HUDEP-2 (cell line): ENCODE measurements around the gene PLEKHG3.

Experiments used
- DNase-seq, 76 experiments: peaks; one replicate each; lab custom pipeline; 2025; ENCODE audit not compliant: unreplicated experiment in 76 of 76; lab: John Stamatoyannopoulos, UW

PLEKHG3 gene

DNA sequence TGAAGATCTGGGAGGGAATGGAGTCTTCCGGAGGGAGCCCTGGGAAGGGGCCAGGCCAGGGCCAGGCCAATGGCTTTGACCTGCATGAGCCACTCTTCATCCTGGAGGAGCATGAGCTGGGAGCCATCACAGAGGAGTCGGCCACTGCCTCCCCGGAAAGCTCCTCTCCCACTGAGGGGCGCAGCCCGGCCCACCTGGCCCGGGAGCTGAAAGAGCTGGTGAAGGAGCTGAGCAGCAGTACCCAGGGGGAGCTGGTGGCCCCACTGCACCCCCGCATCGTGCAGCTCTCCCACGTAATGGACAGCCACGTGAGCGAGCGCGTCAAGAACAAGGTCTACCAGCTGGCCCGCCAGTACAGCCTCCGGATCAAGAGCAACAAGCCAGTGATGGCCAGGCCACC is 37.7 kb downstream of the PLEKHG3 start:
- DNase-seq: no peak

DNA sequence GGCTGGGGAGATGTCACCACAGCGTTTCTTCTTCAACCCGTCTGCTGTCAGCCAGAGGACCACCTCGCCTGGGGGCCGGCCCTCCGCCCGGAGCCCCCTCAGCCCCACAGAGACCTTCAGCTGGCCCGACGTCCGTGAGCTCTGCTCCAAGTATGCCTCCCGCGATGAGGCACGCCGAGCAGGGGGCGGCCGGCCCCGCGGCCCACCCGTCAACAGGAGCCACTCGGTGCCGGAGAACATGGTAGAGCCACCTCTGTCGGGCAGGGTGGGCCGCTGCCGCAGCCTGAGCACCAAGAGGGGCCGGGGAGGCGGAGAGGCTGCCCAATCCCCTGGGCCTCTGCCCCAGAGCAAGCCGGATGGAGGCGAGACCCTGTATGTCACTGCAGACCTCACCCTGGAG is 38.8 kb downstream of the PLEKHG3 start:
- DNase-seq: no peak

DNA sequence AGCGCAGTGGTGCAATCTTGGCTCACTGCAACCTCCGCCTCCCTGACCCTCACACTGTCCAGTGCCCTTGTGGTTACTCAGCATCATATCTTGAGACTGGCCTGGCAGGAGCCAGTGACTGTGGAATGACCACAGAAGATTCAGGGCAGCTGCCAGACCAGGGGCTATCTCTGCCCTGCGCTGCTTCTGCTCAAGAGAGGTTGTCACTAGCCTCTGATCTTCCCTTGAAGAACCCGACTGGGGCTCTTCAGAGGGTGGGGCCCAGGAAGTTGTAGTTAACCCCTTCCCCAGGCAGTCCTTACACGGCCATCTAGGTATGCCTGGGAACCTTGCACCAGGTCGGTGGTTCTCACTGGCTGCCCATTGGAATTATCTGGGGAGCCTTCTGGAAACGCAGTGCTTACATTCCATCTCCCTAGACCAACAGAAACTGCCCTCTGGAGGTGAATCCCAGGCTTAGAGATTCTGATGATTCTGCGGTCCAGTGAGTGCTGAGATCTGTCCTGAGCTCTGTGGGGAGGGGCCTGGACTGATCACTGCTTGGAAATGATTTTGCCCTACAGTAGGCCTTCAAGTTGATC is 41.4 kb downstream of the PLEKHG3 start:
- DNase-seq: no peak

DNA sequence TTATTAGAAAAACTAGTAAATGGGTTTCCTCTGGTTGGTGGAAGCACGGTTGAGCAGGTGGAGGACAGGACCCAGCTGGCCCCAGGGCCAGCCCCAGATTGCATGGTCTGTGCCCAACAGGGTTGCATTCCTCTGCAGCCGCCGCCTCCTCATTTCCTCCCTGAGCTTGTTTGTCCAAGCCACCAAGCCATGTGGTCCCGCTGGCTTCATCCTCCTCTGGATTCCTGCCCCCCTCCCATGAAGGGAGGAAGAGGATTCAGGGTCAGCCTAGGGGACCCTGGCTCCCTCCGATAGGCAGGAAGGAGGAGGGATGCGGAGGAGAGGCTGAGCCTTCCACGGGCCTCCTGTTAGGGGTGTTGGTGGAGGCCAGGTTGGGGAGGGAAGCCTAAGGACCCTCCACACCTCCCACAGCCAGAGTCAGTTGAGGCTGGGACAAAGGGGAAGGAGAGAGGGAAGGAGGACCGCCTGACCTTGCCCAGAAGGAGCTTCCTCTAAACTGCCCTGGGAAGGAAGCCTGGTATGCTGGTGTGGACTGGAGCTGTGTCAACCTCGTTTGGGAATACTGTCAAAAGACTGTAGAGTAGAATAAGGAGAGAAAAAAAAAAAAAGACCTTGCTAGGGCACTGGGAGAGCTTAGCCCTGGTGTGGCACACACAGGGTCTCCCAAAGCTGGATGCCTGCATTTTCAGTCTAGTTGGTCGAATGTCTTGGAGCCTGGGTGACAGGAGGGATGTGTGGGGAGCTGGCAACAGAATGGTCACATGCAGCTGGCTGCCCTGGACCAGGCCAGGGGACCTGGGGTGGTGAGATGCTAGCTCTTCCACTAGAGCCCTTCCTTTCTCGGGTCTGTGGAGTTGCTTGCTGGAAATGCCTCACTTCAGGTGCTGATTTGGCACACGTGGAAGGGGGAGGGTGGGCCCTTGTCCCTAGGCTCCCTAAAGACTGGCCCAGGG is 42.4 kb downstream of the PLEKHG3 start:
- no peak for DNase-seq

DNA sequence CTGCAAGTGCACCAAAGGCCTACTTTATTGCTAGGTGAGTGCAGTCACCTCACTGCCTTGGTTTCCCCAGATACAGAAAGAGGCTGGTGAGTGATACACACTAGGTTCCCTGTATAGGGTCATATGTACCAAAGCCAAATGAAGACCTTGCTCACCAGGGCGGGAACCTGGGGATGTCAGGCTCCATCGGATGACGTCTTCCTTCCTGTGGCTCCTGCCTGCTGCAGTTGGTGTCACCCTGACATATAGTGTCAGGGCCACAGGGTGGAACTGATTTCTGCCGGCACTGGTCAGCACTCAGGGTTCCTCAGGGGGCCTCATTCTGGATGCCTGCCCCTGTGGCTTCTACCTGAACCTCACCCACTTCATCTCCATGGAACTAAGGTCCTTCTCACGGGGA is 43.1 kb downstream of the PLEKHG3 start:
- no peak for DNase-seq

DNA sequence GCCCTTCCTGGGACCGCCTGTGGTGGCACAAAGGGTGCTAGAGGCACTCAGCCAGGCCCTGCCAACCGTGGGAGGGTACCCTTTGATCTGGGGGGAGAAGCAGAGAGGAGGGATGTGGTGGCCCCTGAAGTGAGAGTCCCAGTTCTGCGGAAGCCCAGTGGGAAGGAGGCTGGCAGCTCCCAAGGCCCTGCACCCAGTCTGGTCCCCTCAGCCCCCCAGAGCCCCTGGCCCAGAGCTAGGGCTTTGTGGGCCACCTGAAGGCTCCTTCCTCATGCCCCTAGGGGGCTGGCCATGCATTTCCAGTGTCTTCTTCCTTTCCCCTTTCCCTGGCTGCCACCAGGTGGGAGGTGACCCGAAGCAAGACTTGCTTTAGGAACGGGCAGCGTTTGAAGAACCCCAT is 44.3 kb downstream of the PLEKHG3 start:
- DNase-seq: no peak

DNA sequence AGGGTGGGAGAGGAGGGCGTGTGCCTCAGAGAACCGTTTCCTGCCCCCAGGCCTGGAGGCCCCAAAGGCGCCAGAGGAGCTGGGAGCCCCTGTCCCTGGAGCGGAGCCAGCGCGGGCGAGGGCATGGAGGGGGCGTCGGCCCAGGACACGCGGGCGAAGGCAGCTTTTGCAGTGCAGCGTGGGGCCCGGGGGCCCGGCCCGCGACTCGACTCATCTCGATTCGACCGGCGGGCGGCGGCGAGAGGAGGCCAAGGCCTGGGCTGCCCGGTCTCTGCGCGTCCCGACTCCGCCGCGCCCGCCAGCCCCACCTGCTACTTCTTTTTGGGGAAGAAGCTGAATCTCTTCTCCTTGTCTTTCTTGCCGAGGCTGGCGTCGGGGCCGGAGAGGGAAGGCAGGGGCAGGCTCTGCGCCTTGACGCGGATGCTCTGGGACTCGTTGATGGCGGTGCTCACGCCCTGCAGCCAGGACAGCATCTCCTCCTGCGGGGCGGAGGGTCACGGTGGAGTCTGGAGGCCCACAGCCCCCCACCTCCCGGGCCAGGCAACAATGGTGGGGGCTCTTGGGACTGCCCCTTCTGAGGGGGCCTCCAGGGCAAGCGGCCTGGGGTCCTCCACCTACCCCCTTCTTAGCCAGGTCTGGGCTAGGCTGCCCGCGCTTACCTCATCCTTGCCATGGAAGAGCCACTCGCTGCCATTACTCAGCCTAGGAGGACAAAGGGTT is 44.9 kb downstream of the PLEKHG3 start:
- DNase-seq: no peak

DNA sequence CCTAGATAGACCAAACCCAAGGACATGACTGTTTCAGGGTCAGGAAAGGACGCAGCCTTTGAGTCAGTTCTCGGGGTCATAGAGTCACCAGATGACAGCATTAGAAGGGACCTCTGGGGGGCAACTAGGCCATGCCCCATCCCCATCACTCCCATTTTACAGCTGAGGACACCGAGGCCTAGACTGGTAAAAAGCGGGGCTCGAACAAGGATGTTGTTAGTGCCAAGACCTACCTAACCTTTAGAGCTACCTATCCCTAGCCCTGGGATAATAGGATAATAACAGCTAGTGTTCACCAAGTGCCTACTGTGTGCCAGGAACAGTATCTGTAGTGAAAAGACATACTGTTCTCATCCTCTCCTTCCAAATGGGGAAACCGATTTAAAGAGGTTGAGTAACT is 48.7 kb downstream of the PLEKHG3 start:
- no peak for DNase-seq

DNA sequence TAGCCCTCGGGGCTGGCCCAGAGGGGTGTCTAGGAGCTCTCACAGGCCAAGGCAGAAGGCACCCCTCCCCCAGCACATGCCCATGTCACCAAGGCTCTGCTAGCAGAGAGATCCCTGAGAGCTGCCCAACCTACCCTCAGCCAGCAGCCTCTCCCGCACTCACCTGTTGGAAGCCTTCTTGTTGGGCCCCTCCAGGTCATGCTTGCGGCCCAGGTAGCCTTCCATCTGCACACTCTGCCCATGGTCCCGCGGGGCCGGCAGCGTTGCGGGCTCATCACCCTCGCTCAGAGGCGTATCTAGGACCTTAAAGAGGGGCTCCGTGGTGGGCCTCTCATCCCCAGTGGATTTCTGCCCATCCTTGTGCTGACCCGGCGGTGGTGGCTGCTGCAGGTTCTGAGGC is 49.1 kb downstream of the PLEKHG3 start:
- no peak for DNase-seq

DNA sequence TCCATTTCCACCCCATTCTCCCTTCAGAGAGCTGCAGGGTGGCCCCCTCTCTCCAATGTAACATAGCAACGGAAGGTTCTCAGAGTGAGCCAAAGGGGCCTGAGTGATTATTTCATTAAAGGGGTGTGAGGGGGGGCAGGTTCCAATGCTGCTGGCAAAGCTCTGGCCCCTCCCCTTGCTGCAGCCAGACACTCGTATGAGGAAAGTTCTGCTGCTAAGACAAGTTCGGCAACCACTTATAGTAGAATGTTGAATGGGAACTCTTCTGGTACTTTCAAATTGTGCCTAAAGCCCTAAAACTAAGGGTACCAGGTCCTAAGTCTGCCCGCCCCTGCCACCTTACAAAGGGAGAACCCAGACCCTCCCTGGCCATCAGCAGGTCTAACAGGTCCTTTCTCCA is 49.8 kb downstream of the PLEKHG3 start:
- no peak for DNase-seq

DNA sequence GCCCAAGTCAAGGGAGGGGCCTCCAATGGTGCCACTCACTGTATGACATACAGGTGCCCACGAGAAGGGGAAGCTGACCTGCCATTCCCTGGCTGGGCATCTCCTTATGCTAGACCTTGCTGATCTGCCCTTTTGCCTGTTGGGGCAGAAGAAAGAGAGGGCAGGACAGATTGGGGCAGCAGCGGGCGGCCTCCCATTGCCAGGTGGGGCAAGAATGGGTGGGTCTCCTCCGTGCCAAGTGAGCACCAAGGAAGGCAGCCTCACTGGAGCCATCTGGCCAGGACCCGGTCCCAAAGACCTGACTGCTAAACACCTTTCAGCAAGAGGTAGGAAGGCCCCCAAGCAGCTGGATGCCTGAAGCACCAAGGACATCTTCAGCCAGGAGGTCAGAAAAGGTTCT is 50.5 kb downstream of the PLEKHG3 start:
- DNase-seq: no peak

DNA sequence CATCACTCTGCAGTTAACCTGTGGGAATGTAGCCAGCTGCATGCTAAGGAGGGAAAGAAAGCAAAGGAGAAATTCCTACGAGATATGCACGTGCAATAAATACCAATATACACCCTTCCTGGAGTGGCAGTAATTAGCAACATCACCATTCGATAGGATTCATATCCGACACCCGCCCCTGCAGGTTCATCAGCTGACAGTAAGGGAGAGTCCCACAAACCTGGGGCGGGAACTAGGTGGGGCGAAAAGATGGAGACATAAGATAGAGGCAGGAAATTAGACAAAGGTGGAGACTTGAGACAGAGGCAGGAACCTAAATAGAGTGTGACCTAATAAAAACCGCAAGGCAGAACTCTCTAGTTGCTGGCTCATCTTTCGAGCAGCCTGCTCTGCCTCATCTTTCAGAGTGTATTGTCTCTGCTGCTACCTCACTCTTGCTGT is 51.6 kb downstream of the PLEKHG3 start:
- DNase-seq: no peak

DNA sequence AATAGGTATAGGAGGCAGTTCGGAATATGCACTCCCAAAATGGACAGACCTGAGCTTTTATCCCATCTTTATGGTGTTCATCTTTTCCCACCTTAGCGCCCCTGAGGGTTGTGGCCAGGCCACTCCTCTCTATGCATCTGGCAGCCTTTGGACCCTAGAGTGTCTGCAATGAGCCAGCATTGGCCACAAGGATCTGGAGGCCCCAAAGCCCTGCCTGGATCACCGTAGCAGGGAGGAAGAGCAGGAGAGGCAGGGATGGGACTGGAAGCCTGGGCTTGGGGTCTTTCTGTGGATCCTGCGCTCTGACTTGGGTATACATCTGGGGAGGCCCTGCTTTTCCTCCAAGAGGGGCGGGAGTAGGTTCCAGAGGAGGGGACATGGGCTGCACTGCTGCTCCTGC is 52.5 kb downstream of the PLEKHG3 start:
- no peak for DNase-seq

DNA sequence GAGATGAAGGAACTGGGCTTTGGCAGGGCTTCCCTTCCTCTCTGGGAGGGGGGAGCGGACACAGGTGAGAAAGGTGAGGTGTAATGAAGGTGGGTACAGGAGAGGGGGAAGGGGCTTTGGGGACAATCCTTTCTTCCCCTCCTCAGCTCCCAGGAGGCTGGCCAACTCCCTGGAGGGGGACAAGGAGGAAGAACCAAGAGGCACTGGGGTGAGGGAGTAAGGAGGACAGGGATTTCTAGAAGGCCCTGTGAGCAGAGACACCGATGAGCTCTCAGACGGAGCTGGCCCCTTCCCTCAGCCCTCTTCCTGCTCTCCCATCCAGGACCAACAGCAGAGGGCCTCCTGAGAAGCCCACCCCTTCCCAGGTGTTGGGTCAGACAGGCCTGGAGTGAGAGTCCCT is 53.4 kb downstream of the PLEKHG3 start:
- no peak for DNase-seq

DNA sequence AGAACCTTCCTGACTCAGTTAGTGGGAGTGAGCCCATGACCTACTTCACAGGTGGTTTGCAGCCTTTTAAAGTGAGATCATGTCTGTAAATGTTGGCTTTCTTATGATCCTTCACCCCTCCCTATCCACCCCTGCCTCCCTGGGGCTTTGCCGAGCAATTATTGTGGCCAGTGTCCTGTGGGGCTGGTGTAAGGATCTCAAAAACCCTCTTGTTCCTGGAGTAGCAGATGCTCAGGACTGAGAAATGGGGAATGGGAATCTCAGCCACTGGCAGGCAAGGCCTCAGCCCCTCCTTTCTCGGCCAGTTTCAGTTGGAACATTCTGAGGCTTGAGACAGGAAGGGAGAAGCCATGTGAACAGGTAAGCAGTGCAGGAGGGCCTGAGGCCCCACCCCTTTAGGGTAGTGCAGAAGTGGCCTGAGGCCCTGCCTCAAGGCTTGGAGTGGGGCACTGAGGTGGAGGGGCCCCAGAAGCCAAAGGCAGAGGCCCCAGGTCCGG is 53.8 kb downstream of the PLEKHG3 start:
- DNase-seq: no peak

DNA sequence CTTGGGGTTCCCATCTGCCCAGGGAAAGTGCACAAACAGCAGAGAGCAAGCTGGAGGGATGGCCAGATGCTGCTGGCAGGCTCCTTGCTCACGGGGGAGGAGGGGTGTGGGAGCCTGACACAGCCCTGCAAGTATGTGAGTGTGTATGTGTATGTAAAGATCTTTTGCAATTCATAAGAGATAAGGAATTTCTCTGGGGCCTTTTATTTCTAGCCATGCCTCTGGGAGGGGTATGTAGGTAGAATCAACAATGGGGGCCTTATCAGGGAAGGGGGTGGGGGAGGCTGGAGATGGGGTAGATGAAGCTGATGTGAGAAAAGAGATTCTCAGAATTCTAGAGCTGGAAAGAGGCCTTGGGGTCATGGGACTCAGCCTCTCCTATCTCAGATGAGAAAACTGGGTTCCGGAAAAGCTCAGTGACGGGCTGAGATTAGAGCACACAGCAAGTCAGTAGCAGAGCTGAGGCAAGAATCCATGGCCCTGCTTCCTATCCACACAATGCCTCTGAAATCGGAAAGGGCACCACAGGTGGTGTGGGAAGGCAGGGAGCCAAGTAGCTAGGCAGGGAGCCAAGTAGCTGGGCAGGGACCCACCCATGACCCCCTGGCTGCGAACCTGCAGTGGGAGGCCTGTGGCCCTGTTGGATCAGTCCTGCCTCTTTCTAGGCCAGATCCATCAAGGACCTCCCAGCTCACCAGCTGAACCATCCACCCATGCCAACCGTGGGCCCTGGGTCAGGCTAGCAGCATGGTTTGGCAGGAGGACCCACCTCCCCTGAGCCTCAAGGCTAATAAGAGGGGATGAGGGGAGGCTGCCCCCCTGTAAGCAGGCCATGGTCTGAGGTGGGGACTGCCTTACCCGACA is 54.7 kb downstream of the PLEKHG3 start:
- peak in 35 of 76 experiments; percentile 7 to 59 (median 32) for DNase-seq

DNA sequence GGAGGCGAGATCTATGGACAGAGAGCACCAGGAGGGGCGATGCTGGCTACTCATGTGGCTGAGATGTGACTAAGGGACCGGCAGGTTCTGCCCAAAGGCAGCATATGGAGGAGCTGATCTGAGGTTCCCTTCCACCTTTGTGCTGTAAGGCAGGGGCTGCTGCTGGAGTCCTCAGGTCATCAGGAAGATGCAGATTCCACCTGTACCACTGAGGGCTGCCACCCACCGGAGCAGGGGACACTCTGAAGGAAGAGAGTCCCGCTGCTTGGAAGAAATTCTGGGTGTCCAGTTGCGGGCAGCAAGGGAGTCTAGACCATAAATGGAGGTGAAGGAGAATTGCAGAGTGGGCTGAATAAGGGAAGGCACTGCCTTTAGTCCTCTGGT is 55.3 kb downstream of the PLEKHG3 start:
- peak in 4 of 76 experiments; percentile 21 to 51 (median 36) for DNase-seq

DNA sequence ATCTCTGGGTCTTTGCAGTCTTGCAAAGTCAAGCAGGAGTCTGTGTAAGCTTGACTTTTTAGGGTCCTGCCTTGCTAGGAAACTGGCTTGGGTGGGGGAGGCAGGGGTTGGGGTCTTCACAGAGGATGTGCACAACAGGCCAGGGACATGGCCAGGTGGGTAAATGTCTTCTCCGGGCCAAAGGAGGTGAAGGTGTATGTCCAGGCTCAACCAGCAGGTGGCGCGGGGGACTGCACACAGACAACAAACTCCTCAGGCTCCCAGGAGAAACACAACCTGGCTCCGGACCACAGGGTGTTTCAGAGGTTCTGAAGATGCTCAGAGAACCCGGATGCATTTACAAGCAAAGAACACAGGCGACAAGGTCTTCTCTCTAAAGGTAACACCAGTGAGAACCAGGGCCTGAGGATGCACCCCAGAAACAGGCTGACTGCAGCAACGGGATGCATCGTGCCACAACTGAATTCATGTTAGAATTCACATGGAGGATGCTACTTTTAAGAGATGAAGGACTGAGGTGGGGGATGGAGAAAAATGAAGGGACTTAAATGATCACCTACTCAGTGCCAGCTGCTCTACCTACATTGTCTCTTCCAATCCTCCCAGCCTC is 56.0 kb downstream of the PLEKHG3 start:
- peak in 62 of 76 experiments; percentile 9 to 78 (median 52) for DNase-seq

DNA sequence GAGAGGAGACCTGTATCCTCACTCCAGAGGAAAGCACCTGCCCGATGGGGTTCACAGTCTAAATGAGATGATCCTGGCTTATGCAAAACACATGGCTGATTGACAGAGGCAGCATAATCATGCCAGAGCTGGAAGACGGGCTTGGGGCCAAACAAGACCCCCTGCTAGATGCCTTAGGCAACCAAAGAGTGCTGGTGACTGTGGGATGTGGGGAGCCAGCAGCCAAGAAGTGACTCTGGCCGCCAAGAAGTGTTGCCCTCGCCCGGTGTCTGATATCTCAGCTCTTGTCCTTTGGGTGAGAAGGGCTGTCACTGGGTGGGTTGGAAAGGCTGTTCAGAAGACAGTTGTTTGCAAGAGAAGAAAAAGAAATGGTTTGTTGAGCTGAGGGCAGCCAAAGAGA is 56.7 kb downstream of the PLEKHG3 start:
- DNase-seq: peak in 4 of 76 experiments; percentile 15 to 34 (median 18)
